Measurements from ENCODE around the gene GDPD3.

Gene GDPD3

DNA sequence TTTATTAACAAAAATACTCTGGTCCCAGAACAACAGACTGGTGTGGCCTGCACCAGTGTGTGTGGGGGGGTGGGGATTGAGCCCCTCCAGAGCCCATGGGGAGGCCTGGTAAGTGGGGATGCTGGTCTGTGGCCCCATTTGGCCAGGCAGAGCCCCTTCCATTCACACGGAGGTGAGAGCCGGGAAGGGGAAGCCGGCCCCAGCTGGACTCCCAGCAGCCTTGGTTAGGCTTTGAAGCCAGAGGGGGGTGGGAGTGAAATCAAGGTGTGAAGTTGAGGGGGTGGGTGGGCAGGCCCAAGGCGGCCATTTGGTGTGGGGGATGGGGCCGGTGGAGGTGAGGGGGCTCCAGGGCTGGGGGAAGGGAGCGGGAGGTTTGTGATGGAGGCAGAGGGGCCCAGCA is 27.5 kb downstream of the GDPD3 start:
- H3K79me2 ChIP-seq (ENCODE audit: control insufficient read depth, low read length) = peaks cover 4% of the 10 kb centered on the region; the same call in 1 of the 2 replicates
- TF ChIP-seq, protein P1, sequence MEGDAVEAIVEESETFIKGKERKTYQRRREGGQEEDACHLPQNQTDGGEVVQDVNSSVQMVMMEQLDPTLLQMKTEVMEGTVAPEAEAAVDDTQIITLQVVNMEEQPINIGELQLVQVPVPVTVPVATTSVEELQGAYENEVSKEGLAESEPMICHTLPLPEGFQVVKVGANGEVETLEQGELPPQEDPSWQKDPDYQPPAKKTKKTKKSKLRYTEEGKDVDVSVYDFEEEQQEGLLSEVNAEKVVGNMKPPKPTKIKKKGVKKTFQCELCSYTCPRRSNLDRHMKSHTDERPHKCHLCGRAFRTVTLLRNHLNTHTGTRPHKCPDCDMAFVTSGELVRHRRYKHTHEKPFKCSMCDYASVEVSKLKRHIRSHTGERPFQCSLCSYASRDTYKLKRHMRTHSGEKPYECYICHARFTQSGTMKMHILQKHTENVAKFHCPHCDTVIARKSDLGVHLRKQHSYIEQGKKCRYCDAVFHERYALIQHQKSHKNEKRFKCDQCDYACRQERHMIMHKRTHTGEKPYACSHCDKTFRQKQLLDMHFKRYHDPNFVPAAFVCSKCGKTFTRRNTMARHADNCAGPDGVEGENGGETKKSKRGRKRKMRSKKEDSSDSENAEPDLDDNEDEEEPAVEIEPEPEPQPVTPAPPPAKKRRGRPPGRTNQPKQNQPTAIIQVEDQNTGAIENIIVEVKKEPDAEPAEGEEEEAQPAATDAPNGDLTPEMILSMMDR (IDR thresholded peaks at IDR 0.05; ENCODE audit: low read depth, low read length, poor library complexity, severe bottlenecking) = no peak
- TF ChIP-seq EZH2phosphoT487 (IDR thresholded peaks at IDR 0.05; ENCODE audit: borderline replicate concordance, low read length) = no peak
- 0 out of 2 replicates have a peak, but pooled peaks cover 6% of the 10 kb centered on the region for H3F3A ChIP-seq (ENCODE audit: control insufficient read depth, insufficient read depth)
- no peaks in the 10 kb centered on the region for H3K9me2 ChIP-seq (replicated peaks; ENCODE audit: control insufficient read depth, low read length)
- peaks cover 42% of the 10 kb centered on the region for H3K36me3 ChIP-seq (ENCODE audit: control insufficient read depth, low read length)
- H3K9me3 ChIP-seq (ENCODE audit: control insufficient read depth, insufficient read depth, low read length) = no peaks in the 10 kb centered on the region
- no peak overlapping the region for H3K4me3 ChIP-seq (ENCODE audit: low read length)
- H4K20me1 ChIP-seq (ENCODE audit: control insufficient read depth, insufficient read depth, low read depth, low read length) = no peaks in the 10 kb centered on the region
- H3K27me3 ChIP-seq (ENCODE audit: control insufficient read depth, low read length) = no peaks in the 10 kb centered on the region
- no peak overlapping the region for H3K27ac ChIP-seq (ENCODE audit: low read depth, low read length)
- peaks cover 12% of the 10 kb centered on the region for H3K4me1 ChIP-seq (ENCODE audit: control insufficient read depth, low read length)
- no peak overlapping the region for H3K4me2 ChIP-seq (ENCODE audit: low read length)

DNA sequence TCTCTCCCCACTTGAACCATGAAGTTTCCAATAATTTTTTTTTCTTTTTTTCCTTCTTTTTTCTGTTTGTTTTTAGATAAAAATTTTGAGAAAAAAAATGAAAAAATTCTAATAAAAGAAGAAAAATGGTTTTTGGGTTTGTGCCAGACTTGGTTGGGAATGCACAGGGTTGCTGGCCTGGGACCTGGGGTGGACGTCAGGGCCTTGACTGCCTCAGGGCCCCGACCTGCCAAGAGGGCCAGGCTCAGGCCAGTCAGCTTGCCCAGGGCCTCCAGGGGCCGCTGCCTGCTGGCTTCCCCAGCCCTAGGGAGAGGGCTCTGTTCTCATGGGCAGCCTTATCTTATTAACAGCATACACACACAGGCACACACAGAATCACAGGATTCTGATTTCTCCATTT is 28.1 kb downstream of the GDPD3 start:
- TF ChIP-seq EZH2phosphoT487 (IDR thresholded peaks at IDR 0.05; ENCODE audit: borderline replicate concordance, low read length) = no peak
- TF ChIP-seq, protein P1 (IDR thresholded peaks at IDR 0.05; ENCODE audit: low read depth, low read length, poor library complexity, severe bottlenecking) = no peak
- Histone ChIP-seq H3K4me2 (ENCODE audit: low read length) (no peak overlapping the region), H3K9me2 (replicated peaks; ENCODE audit: control insufficient read depth, low read length) (no peaks in the 10 kb centered on the region), H3F3A (ENCODE audit: control insufficient read depth, insufficient read depth) (0 out of 2 replicates have a peak, but pooled peaks cover 5% of the 10 kb centered on the region), H3K27ac (ENCODE audit: low read depth, low read length) (no peak overlapping the region), H3K4me1 (ENCODE audit: control insufficient read depth, low read length) (peaks cover 6% of the 10 kb centered on the region), H3K79me2 (ENCODE audit: control insufficient read depth, low read length) (peaks cover 9% of the 10 kb centered on the region), H3K27me3 (ENCODE audit: control insufficient read depth, low read length) (no peaks in the 10 kb centered on the region), H4K20me1 (ENCODE audit: control insufficient read depth, insufficient read depth, low read depth, low read length) (no peaks in the 10 kb centered on the region), H3K4me3 (ENCODE audit: low read length) (no peak overlapping the region), H3K36me3 (ENCODE audit: control insufficient read depth, low read length) (peaks cover 46% of the 10 kb centered on the region), H3K9me3 (ENCODE audit: control insufficient read depth, insufficient read depth, low read length) (no peaks in the 10 kb centered on the region)

GRCh38 chr16:30084816-30085159 is 28.5 kb downstream of the GDPD3 start:
- H3K36me3 ChIP-seq (ENCODE audit: control insufficient read depth, low read length) = peaks cover 51% of the 10 kb centered on the region
- H3K79me2 ChIP-seq (ENCODE audit: control insufficient read depth, low read length) = peaks cover 14% of the 10 kb centered on the region
- no peak overlapping the region for H3K4me3 ChIP-seq (ENCODE audit: low read length)
- TF ChIP-seq EZH2phosphoT487 (IDR thresholded peaks at IDR 0.05; ENCODE audit: borderline replicate concordance, low read length) = no peak
- TF ChIP-seq, protein P1 (IDR thresholded peaks at IDR 0.05; ENCODE audit: low read depth, low read length, poor library complexity, severe bottlenecking) = no peak
- no peaks in the 10 kb centered on the region for H3K9me2 ChIP-seq (replicated peaks; ENCODE audit: control insufficient read depth, low read length)
- H3K4me2 ChIP-seq (ENCODE audit: low read length) = no peak overlapping the region
- no peaks in the 10 kb centered on the region for H3K27me3 ChIP-seq (ENCODE audit: control insufficient read depth, low read length)
- H3F3A ChIP-seq (ENCODE audit: control insufficient read depth, insufficient read depth) = 0 out of 2 replicates have a peak, but pooled peaks cover 3% of the 10 kb centered on the region
- H4K20me1 ChIP-seq (ENCODE audit: control insufficient read depth, insufficient read depth, low read depth, low read length) = no peaks in the 10 kb centered on the region
- H3K4me1 ChIP-seq (ENCODE audit: control insufficient read depth, low read length) = peaks cover 2% of the 10 kb centered on the region
- no peaks in the 10 kb centered on the region for H3K9me3 ChIP-seq (ENCODE audit: control insufficient read depth, insufficient read depth, low read length)
- no peak overlapping the region for H3K27ac ChIP-seq (ENCODE audit: low read depth, low read length)
